GM10847 (cell line): ENCODE results near the gene LRIT3.

ENCODE experiments used
- POLR2A ChIP-seq: IDR thresholded peaks from 2 replicates; pipeline ENCODE4 v1.6.1; 2011; ENCODE audit not compliant: insufficient read length; ENCODE audit errors: extremely low read depth

The LRIT3 gene

DNA sequence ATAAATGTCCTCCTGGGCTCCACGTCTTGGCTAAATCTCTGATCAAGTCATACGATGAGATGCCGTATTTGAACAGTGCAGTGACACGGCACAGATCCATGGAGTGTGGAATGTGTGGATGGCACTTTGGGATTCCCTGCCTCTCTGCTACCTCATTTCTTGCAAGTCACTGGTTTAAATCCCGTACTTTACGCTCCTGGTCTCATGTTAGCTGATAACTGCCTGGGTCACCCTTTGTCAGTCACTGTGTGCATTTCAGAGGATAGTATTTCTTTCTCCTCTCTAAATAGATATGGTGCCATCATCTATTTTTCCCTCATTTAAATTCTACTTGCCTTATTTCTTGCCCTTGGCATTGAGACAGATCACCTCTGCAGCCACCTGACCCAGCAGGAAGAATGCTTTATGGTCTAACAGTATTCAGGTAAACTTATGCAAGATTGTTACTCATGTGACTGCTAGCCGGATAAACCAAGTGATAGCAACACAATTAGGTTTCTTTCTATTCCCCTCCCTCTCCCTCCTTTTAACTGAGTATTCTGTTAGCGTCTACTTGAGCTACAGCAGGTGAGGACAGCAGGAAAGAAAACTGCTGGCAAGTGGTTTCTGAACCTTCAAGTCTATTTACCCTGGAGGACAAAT is 67.6 kb downstream of the LRIT3 start:
- TF ChIP-seq POLR2A: no peak

- no peak for TF ChIP-seq POLR2A
These were observed 68.1 kb downstream of the LRIT3 start for GRCh38 chr4:109916027-109916409.

DNA sequence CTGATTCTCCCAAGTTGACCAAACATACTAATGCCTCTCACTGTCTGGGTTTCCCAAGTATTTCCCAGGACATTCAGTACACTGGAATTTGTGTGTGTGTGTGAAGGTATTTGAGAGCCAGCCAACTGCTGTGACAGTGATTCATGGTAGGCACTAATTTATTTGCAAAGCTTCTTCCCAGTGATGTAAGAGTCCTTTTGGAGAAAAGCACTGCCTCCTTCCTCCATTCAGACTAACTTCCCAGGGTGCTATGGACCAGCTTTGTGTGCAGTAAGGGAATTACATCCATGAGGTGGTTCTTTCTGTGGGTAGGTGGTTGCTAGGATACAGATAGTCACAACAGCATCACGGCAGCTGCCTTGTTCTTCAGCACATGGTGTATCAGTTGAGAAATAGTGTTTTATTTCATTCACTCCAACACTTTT is 73.5 kb downstream of the LRIT3 start:
- TF ChIP-seq POLR2A: no peak
